ENCODE measurements around the gene CRLF2. TPM values are rescaled to one million over a fixed set of nuclear protein-coding genes. Genes with fewer than 3 reads are reported as not detected.

The CRLF2 gene
- total and polyA plus RNA-seq, 2 donors from 2014 or later: 1.6 TPM; not detected in 1

- intact Hi-C loops (cut with DNase I): no loop called here
- Histone ChIP-seq H3K4me3 (ENCODE audit: low read length in 3 of 3) (no peak overlapping the region), H3K36me3 (ENCODE audit: control insufficient read depth in 2 of 3, insufficient read depth in 3 of 3, low read length in 3 of 3) (no peaks in the 10 kb centered on the region), H3K4me1 (ENCODE audit: control insufficient read depth in 2 of 3, insufficient read depth in 2 of 3, low read depth in 1 of 3, low read length in 3 of 3) (no peaks in the 10 kb centered on the region), H3K27me3 (ENCODE audit: control insufficient read depth, insufficient read depth, low read length) (no peaks in the 10 kb centered on the region), H3K27ac (ENCODE audit: low read depth in 2 of 2, low read length in 2 of 2) (no peak overlapping the region), H3K9me3 (ENCODE audit: control insufficient read depth in 2 of 3, insufficient read depth in 1 of 3, low read length in 3 of 3) (no peaks in the 10 kb centered on the region), H3K9ac (ENCODE audit: low read length in 3 of 3) (no peak overlapping the region)
- TF ChIP-seq CTCF (IDR thresholded peaks at IDR 0.05; ENCODE audit: borderline replicate concordance, extremely low read depth, insufficient read depth): no peak
- peak in 3 of 5 donors; percentile 53 to 64 (median 57) for DNase-seq
- no peak for FAIRE-seq
Observed at GRCh38 chrX:1165535-1166196, 46.8 kb downstream of the CRLF2 start.

GRCh38 chrX:1164322-1165288 is 47.8 kb downstream of the CRLF2 start:
- peak; percentile 41 to 82 (median 68) for DNase-seq
- intact Hi-C loops (cut with DNase I): no loop called here
- no peak overlapping the region for H3K27ac ChIP-seq (ENCODE audit: low read depth in 2 of 2, low read length in 2 of 2)

GRCh38 chrX:1163231-1163630 is 49.2 kb downstream of the CRLF2 start:
- no peak for FAIRE-seq
- no peak for TF ChIP-seq CTCF (IDR thresholded peaks at IDR 0.05; ENCODE audit: borderline replicate concordance, extremely low read depth, insufficient read depth)
- intact Hi-C loops (cut with DNase I): no loop called here
- Histone ChIP-seq H3K36me3 (ENCODE audit: control insufficient read depth in 2 of 3, insufficient read depth in 3 of 3, low read length in 3 of 3) (no peaks in the 10 kb centered on the region), H3K27me3 (ENCODE audit: control insufficient read depth, insufficient read depth, low read length) (no peaks in the 10 kb centered on the region), H3K4me3 (ENCODE audit: low read length in 3 of 3) (no peak overlapping the region), H3K9ac (ENCODE audit: low read length in 3 of 3) (no peak overlapping the region), H3K27ac (ENCODE audit: low read depth in 2 of 2, low read length in 2 of 2) (no peak overlapping the region), H3K9me3 (ENCODE audit: control insufficient read depth in 2 of 3, insufficient read depth in 1 of 3, low read length in 3 of 3) (no peaks in the 10 kb centered on the region), H3K4me1 (ENCODE audit: control insufficient read depth in 2 of 3, insufficient read depth in 2 of 3, low read depth in 1 of 3, low read length in 3 of 3) (no peaks in the 10 kb centered on the region)
- DNase-seq: peak in 2 of 5 donors; percentile 13 to 27

More at GRCh38 chrX:1164322-1165288, 47.8 kb downstream of the CRLF2 start:
- FAIRE-seq: no peak
- no peak overlapping the region for H3K9ac ChIP-seq (ENCODE audit: low read length in 3 of 3)
- H3K36me3 ChIP-seq (ENCODE audit: control insufficient read depth in 2 of 3, insufficient read depth in 3 of 3, low read length in 3 of 3): no peaks in the 10 kb centered on the region
- H3K4me1 ChIP-seq (ENCODE audit: control insufficient read depth in 2 of 3, insufficient read depth in 2 of 3, low read depth in 1 of 3, low read length in 3 of 3): no peaks in the 10 kb centered on the region
- H3K4me3 ChIP-seq (ENCODE audit: low read length in 3 of 3): no peak overlapping the region
- H3K27me3 ChIP-seq (ENCODE audit: control insufficient read depth, insufficient read depth, low read length): no peaks in the 10 kb centered on the region
- TF ChIP-seq CTCF (IDR thresholded peaks at IDR 0.05; ENCODE audit: borderline replicate concordance, extremely low read depth, insufficient read depth): no peak
- no peaks in the 10 kb centered on the region for H3K9me3 ChIP-seq (ENCODE audit: control insufficient read depth in 2 of 3, insufficient read depth in 1 of 3, low read length in 3 of 3)

Measured in kidney (tissue), 14 donors.